SK-N-SH (cell line): Measurements from ENCODE around the gene SPTSSB. TPM values are rescaled to one million over a fixed set of nuclear protein-coding genes. Genes with fewer than 3 reads are reported as not detected.

Source experiments
- CTCF ChIA-PET: fragments of 300-600, 350-600 bp; formaldehyde crosslinking; extraction: SDS; loops from one replicate; lab custom pipeline; 2021; lab: Yijun Ruan, JAX
- POLR2A ChIA-PET: fragments of 350-600 bp; sonication (Branson Sonifier 250); formaldehyde crosslinking; extraction: SDS; loops from one replicate; lab custom pipeline; 2020; ENCODE audit warnings: antibody characterized with exemption, inconsistent platforms; lab: Yijun Ruan, JAX
- DNase-seq: peaks from one replicate; pipeline ENCODE4 v3.0.0; 2012
- H2AFZ ChIP-seq: fragments of 200-600 bp; sonication (generic); 2 replicates; pipeline ENCODE4 v1.8.1; 2016; ENCODE audit warnings: antibody characterized with exemption, mild to moderate bottlenecking, low read depth
- H3F3A ChIP-seq: fragments of 200-600 bp; sonication (generic); replicated peaks from 2 replicates; pipeline ENCODE3; 2016; ENCODE audit warnings: antibody characterized with exemption, mild to moderate bottlenecking; ENCODE audit not compliant: insufficient read depth
- H3K27ac ChIP-seq, 2 experiments: fragments of 200-500 bp in 1 of 2; fragments of 200-600 bp in 1 of 2; sonication (Bioruptor generic) in 1 of 2; sonication (generic), shearing (Covaris generic) in 1 of 2; 2 replicates each; pipeline versions ENCODE4 v1.5.1 to v1.6.1; 2014 to 2016; ENCODE audit warnings: low read depth in 2 of 2, inconsistent platforms in 1 of 2, low read length in 1 of 2, mild to moderate bottlenecking in 1 of 2, mixed read lengths in 1 of 2
- H3K27me3 ChIP-seq: fragments of 200-600 bp; sonication (generic), shearing (Covaris generic); 2 replicates; pipeline ENCODE4 v1.6.1; 2016; ENCODE audit warnings: mixed run types; ENCODE audit not compliant: insufficient read depth
- H3K36me3 ChIP-seq, 2 experiments: fragments of 200-500 bp in 1 of 2; fragments of 200-600 bp in 1 of 2; sonication (Bioruptor generic) in 1 of 2; sonication (generic) in 1 of 2; replicated peaks in 1 of 2; 2 replicates each; pipeline versions ENCODE3 to v1.5.1; 2014 to 2016; ENCODE audit warnings: low read length in 1 of 2, mild to moderate bottlenecking in 1 of 2; ENCODE audit not compliant: insufficient read depth in 2 of 2, control insufficient read depth in 1 of 2
- H3K4me1 ChIP-seq, 2 experiments: fragments of 200-500 bp in 1 of 2; fragments of 200-600 bp in 1 of 2; sonication (Bioruptor generic) in 1 of 2; sonication (generic), shearing (Covaris generic) in 1 of 2; 2 replicates each; pipeline versions ENCODE4 v1.5.1 to v1.6.1; 2014 to 2016; ENCODE audit warnings: low read depth in 1 of 2, low read length in 1 of 2, mixed run types in 1 of 2; ENCODE audit not compliant: insufficient read depth in 2 of 2, control insufficient read depth in 1 of 2
- H3K4me2 ChIP-seq: fragments of 200-600 bp; sonication (generic), shearing (Covaris generic); 2 replicates; pipeline ENCODE4 v1.6.1; 2017; ENCODE audit warnings: mixed run types
- H3K4me3 ChIP-seq, 2 experiments: fragments of 200-500 bp in 1 of 2; fragments of 200-600 bp in 1 of 2; sonication (Bioruptor generic) in 1 of 2; sonication (generic), shearing (Covaris generic) in 1 of 2; 2 replicates each; pipeline versions ENCODE4 v1.5.1 to v1.8.1; 2014 to 2016; ENCODE audit warnings: low read depth in 2 of 2, inconsistent platforms in 1 of 2, low read length in 1 of 2, mild to moderate bottlenecking in 1 of 2, mixed read lengths in 1 of 2, moderate library complexity in 1 of 2
- H3K79me2 ChIP-seq: fragments of 200-600 bp; sonication (generic); 2 replicates; pipeline ENCODE4 v1.8.1; 2017; ENCODE audit warnings: mild to moderate bottlenecking; ENCODE audit not compliant: insufficient read depth
- H3K9ac ChIP-seq: fragments of 200-600 bp; sonication (generic); 2 replicates; pipeline ENCODE4 v1.6.1; 2017; ENCODE audit warnings: mixed run types
- H3K9me2 ChIP-seq: fragments of 200-600 bp; sonication (generic); 2 replicates; pipeline ENCODE4 v1.6.1; 2017; ENCODE audit warnings: mixed run types
- H3K9me3 ChIP-seq: fragments of 200-600 bp; sonication (generic); 2 replicates; pipeline ENCODE4 v1.6.1; 2017; ENCODE audit warnings: mixed run types, mild to moderate bottlenecking, moderate library complexity
- H4K20me1 ChIP-seq: fragments of 200-600 bp; sonication (generic); 2 replicates; pipeline ENCODE4 v1.6.1; 2017; ENCODE audit warnings: mild to moderate bottlenecking, mixed run types; ENCODE audit not compliant: insufficient read depth
- CHD2 ChIP-seq: fragments of 150-350 bp; IDR thresholded peaks from 2 replicates; pipeline ENCODE4 v1.6.1; 2018; ENCODE audit warnings: low read length; ENCODE audit not compliant: partially characterized antibody
- FOXJ3 ChIP-seq: sonication (generic); formaldehyde crosslinking; IDR thresholded peaks from 2 replicates; pipeline ENCODE4 v1.5.1; 2020; ENCODE audit warnings: mild to moderate bottlenecking, missing genetic modification reagents
- FOXM1 ChIP-seq: IDR thresholded peaks from 2 replicates; pipeline ENCODE4 v1.4.0; 2012; ENCODE audit warnings: low read depth, mild to moderate bottlenecking
- GABPA ChIP-seq: IDR thresholded peaks from 2 replicates; pipeline ENCODE4 v1.4.0; 2012; ENCODE audit warnings: low read depth, mild to moderate bottlenecking
- JUND ChIP-seq: IDR thresholded peaks from 2 replicates; pipeline ENCODE4 v1.4.0; 2012
- MAX ChIP-seq: IDR thresholded peaks from 2 replicates; pipeline ENCODE4 v1.4.0; 2012; ENCODE audit warnings: low read depth
- RCOR1 ChIP-seq: fragments of 150-350 bp; IDR thresholded peaks from 2 replicates; pipeline ENCODE4 v1.6.1; 2017; ENCODE audit warnings: antibody characterized with exemption, low read length
- REST ChIP-seq: IDR thresholded peaks from 2 replicates; pipeline ENCODE4 v1.6.1; 2012; ENCODE audit warnings: mild to moderate bottlenecking, low read depth, low read length, moderate library complexity
- RFX5 ChIP-seq: IDR thresholded peaks from 2 replicates; pipeline ENCODE4 v1.6.1; 2012; ENCODE audit warnings: mild to moderate bottlenecking, improper control_type of control experiment, low read length
- RXRA ChIP-seq: IDR thresholded peaks from 2 replicates; pipeline ENCODE4 v1.4.0; 2012; ENCODE audit warnings: low read depth, mild to moderate bottlenecking, borderline replicate concordance
- SIN3A ChIP-seq: IDR thresholded peaks from 2 replicates; pipeline ENCODE4 v1.6.1; 2012; ENCODE audit warnings: low read depth, mild to moderate bottlenecking, low read length, moderate library complexity, borderline replicate concordance
- TAF1 ChIP-seq: IDR thresholded peaks from 2 replicates; pipeline ENCODE4 v1.6.1; 2012; ENCODE audit warnings: low read depth, mild to moderate bottlenecking, low read length, moderate library complexity, borderline replicate concordance
- TCF12 ChIP-seq: IDR thresholded peaks from 2 replicates; pipeline ENCODE4 v1.4.0; 2012
- USF2 ChIP-seq: fragments of 150-350 bp; IDR thresholded peaks from 2 replicates; pipeline ENCODE4 v1.6.1; 2017; ENCODE audit warnings: antibody characterized with exemption, low read length, low read depth, borderline replicate concordance
- YY1 ChIP-seq: IDR thresholded peaks from 2 replicates; pipeline ENCODE4 v1.4.0; 2012; ENCODE audit warnings: low read depth, mild to moderate bottlenecking
- WGBS: methylation state at CpG from one replicate; pipeline ENCODE4 v1.1.6; 2017; ENCODE audit warnings: low lambda C conversion rate; 5-methylcytosine and 5-hydroxymethylcytosine counted together
- polyA plus RNA-seq, 3 experiments: library from polyadenylated mRNA; depleted of rRNA; stranded (reverse); fragments of >200 nt; gene quantifications; 2 replicates each; pipeline ENCODE4 v1.2.3, GENCODE V29; 2012
- TF ChIP-seq, protein P1 (sequence below): IDR thresholded peaks from 2 replicates; pipeline ENCODE4 v1.4.0; 2012; ENCODE audit warnings: low read depth, borderline replicate concordance

SPTSSB gene
- polyA plus RNA-seq, 1 of the 3 experiments (the other 2 are of a cell fraction): 0.07 TPM

GRCh38 chr3:161388855-161389254, 17.5 kb upstream of the SPTSSB start:
- H3K27me3 ChIP-seq: no peaks in the 10 kb centered on the region
- no peak overlapping the region for H3K9ac ChIP-seq
- no peak overlapping the region for H3K4me2 ChIP-seq
- H3K27ac ChIP-seq: no peak overlapping the region
- no peaks in the 10 kb centered on the region for H3K9me2 ChIP-seq
- ChIA-PET POLR2A (no interaction called here), CTCF (interaction anchor here (0.6 kb wide), 1 partner anchor 1255 kb away, joined by 3 read pairs; no protein-coding TSS in a partner anchor)
- H3K4me1 ChIP-seq: no peaks in the 10 kb centered on the region
- no peak overlapping the region for H2AFZ ChIP-seq
- no peaks in the 10 kb centered on the region for H3K79me2 ChIP-seq
- no peaks in the 10 kb centered on the region for H3F3A ChIP-seq
- no peaks in the 10 kb centered on the region for H3K9me3 ChIP-seq
- no peaks in the 10 kb centered on the region for H3K36me3 ChIP-seq
- no peak for TF ChIP-seq TAF1
- TF ChIP-seq REST: no peak
- TF ChIP-seq, protein P1, sequence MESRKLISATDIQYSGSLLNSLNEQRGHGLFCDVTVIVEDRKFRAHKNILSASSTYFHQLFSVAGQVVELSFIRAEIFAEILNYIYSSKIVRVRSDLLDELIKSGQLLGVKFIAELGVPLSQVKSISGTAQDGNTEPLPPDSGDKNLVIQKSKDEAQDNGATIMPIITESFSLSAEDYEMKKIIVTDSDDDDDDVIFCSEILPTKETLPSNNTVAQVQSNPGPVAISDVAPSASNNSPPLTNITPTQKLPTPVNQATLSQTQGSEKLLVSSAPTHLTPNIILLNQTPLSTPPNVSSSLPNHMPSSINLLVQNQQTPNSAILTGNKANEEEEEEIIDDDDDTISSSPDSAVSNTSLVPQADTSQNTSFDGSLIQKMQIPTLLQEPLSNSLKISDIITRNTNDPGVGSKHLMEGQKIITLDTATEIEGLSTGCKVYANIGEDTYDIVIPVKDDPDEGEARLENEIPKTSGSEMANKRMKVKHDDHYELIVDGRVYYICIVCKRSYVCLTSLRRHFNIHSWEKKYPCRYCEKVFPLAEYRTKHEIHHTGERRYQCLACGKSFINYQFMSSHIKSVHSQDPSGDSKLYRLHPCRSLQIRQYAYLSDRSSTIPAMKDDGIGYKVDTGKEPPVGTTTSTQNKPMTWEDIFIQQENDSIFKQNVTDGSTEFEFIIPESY: no peak
- TF ChIP-seq TCF12: no peak
- TF ChIP-seq USF2: no peak
- TF ChIP-seq CHD2: no peak
- TF ChIP-seq, all 33 proteins: peak for 0
- Histone ChIP-seq H3K4me3 (no peak overlapping the region), H4K20me1 (no peaks in the 10 kb centered on the region)
- no peak for DNase-seq

- TF ChIP-seq FOXM1 (no peak), SIN3A (no peak), JUND (no peak), FOXJ3 (CRISPR knock-in tag) (no peak), RCOR1 (no peak), RFX5 (no peak), YY1 (no peak), RXRA (no peak), TAF1 (no peak), GABPA (no peak), MAX (no peak), USF2 (no peak), CHD2 (no peak)
- TF ChIP-seq, all 33 proteins: peak for 0
- no peak overlapping the region for H3K4me2 ChIP-seq
- no peak overlapping the region for H3K27ac ChIP-seq
- H3K9me3 ChIP-seq: no peaks in the 10 kb centered on the region
- no peak overlapping the region for H3K4me3 ChIP-seq
- CTCF ChIA-PET: interaction anchor here (0.5 kb wide), 1 partner anchor 1107 kb away, joined by 3 read pairs; no protein-coding TSS in a partner anchor
- H2AFZ ChIP-seq: no peak overlapping the region
- no peaks in the 10 kb centered on the region for H3F3A ChIP-seq
- no peaks in the 10 kb centered on the region for H3K27me3 ChIP-seq
- POLR2A ChIA-PET: no interaction called here
- H4K20me1 ChIP-seq: no peaks in the 10 kb centered on the region
- no peaks in the 10 kb centered on the region for H3K79me2 ChIP-seq
- no peaks in the 10 kb centered on the region for H3K4me1 ChIP-seq
- H3K36me3 ChIP-seq: no peaks in the 10 kb centered on the region
- DNase-seq: no peak
- H3K9ac ChIP-seq: no peak overlapping the region
- H3K9me2 ChIP-seq: no peaks in the 10 kb centered on the region
- WGBS: 37% methylated on average over 4 of the region's 4 CpGs
Measured at GRCh38 chr3:161386991-161387770, 15.9 kb upstream of the SPTSSB start.
